Renal cortical epithelial cell (primary cell): ENCODE measurements around the gene CASZ1. TPM values are rescaled to one million over a fixed set of nuclear protein-coding genes. Genes with fewer than 3 reads are reported as not detected.

Experiments used
- DNase-seq: peaks from one replicate; pipeline ENCODE4 v3.0.0-alpha.2; 2011; ENCODE audit warnings: low read depth
- total RNA-seq: library from RNA; depleted of rRNA; stranded (reverse); fragments of >200 nt; gene quantifications from 2 replicates; pipeline ENCODE4 v1.2.3, GENCODE V29; 2014

CASZ1 gene
- total RNA-seq, 1 donor from 2014 or later = 8.9 TPM

- DNase-seq = no peak
Observed at GRCh38 chr1:10685196-10685807, 111.1 kb downstream of the CASZ1 start.

DNA sequence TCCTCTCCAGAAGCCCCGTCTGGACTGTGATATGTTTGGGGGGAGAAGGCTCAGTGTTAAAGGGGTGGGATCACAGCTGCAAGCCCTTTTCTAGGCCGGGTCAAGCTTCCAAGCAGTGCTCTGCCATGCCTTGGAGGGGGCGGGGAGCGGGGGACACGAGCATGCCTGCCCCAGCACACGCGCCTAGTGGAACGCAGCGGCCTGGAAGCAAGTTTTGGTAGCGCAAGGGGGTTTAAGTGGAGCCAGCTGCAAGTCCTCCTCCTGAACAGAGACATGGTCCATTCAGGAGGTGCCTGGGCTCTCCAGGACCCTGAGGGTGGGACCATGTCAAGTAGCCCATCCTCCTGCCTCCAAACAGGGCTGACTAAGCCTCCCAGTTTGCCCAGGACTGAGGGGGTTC lies 112.2 kb downstream of the CASZ1 start:
- DNase-seq = no peak

- no peak for DNase-seq
Observed at GRCh38 chr1:10682449-10683309, 113.8 kb downstream of the CASZ1 start.

GRCh38 chr1:10682108-10682445 lies 114.4 kb downstream of the CASZ1 start:
- no peak for DNase-seq

GRCh38 chr1:10681296-10682107 lies 114.9 kb downstream of the CASZ1 start:
- no peak for DNase-seq

DNA sequence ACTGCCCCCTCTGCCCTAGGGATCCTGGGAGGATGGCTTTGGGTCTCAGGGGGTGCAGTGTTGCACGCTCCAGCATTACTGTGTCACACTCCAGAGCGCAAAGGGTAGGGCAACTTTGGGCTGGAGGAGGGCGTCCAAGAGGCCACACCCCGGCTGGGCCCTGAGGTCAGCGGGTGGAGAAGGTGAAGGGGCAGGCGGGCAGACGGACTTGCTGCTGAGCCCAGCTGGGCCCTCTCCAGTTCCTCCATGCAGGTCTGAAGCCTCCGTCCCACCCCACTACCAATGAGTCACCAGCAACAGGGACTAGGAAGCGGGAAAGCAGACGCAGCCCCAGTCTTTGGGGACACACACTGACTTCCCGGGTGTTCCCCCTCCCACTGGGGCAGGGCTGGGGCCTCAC lies 116.0 kb downstream of the CASZ1 start:
- peak; percentile 35 for DNase-seq

- DNase-seq = peak; percentile 74
Observed at GRCh38 chr1:10679496-10680220, 116.8 kb downstream of the CASZ1 start.

DNA sequence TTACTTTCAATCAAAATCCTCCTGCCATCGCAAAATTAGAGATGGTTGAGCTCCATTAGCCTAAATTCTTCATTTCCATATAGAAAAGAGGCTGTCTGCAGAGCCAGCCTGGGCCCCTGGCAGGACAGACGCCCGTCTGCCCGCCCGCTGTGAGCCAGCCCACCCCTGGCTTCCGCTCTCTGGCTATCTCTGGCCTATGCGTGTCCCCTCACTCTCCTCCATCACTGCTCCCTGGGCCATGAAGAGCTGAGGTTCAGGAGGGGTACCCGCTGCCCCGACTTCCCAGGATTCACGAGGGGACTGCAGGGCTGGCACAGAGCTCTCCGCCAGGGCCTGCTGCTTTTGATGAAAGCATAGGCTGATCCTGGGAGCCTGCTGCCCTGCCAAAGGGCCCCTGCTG lies 117.6 kb downstream of the CASZ1 start:
- DNase-seq = no peak

GRCh38 chr1:10678402-10678801 lies 118.0 kb downstream of the CASZ1 start:
- no peak for DNase-seq

GRCh38 chr1:10677491-10678391 lies 118.7 kb downstream of the CASZ1 start:
- no peak for DNase-seq

DNA sequence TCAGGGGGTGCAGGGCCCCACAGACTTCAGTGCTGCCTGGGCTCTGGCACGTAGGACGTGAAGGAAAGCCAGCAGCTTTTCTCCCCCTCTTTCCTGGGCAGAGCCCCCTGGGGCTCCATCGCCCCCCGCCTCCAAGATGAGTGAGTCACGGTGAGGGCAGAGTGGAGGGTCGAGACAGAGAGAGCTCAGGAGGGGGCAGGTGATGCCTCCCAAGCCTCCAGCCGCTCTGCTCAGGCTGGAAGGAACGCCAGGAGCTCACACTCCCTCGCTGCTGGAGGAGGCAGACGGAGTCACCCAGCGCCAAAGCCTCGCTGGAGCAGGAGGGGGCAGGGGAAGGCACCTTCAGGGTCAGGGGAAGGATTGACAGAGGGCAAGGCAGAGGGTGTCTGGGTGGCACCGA lies 119.5 kb downstream of the CASZ1 start:
- no peak for DNase-seq

GRCh38 chr1:10675813-10676212 lies 120.6 kb downstream of the CASZ1 start:
- no peak for DNase-seq

- DNase-seq = peak; percentile 68
Observed at GRCh38 chr1:10674700-10675609, 121.5 kb downstream of the CASZ1 start.

- no peak for DNase-seq
Observed at GRCh38 chr1:10674222-10674621, 122.2 kb downstream of the CASZ1 start.

GRCh38 chr1:10673109-10673711 lies 123.2 kb downstream of the CASZ1 start:
- DNase-seq = no peak

DNA sequence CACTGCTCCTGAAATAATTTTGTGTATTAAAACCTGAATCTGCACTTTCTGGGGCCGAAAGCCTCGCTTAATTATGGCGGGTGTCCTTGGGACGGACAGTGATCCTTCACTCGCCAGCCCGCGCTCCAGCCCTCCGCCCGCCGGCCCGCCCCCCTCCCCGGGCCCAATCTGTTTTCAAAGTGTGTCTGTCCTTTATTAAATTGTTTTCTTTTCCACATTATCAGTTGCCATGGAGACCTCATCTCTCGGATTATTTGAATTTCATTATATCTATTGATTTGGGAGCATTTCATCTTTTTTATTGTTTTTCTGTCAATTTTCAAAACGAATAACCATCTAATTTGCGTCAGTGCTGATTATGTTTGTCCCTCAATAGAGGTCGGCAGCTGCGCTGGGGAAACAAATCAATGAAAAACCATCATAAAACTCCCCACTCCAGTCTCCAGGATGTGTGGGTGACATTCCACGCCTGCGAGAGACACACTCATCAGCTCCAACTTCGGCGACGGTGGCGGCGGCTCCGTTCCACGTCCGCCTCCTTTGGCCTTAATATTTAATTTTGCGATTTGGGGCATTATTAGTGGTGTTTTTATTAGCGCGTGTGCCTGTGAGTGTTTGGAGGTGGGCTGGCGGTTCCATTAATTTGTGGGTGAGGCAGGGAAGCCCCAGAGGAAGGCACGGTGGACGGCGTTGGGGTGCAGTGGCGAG lies 123.9 kb downstream of the CASZ1 start:
- DNase-seq = no peak

GRCh38 chr1:10671622-10672342 lies 124.7 kb downstream of the CASZ1 start:
- DNase-seq = no peak

GRCh38 chr1:10671090-10671489 lies 125.4 kb downstream of the CASZ1 start:
- DNase-seq = no peak
